GM12878 (cell line): Measurements from ENCODE around the gene PDK1. TPM values are rescaled to one million over a fixed set of nuclear protein-coding genes. Genes with fewer than 3 reads are reported as not detected.

Source experiments
- ATAC-seq: fragments of 200-7000 bp; cut with Tn5 transposase; 3 replicates; pipeline ENCODE4 v1.9.1; 2020; ENCODE audit warnings: mild to moderate bottlenecking, moderate library complexity
- BruUV-seq: library from RNA; stranded (reverse); fragments of 400-500 nt; replicated peaks from 2 replicates; lab custom pipeline; 2021; lab: Mats Ljungman, UMichigan
- CTCF ChIA-PET: fragments of 300-600 bp; sonication (Branson Sonifier 250); formaldehyde crosslinking; extraction: SDS; loops from one replicate; lab custom pipeline; 2021; ENCODE audit warnings: inconsistent platforms; lab: Yijun Ruan, JAX
- POLR2A ChIA-PET: fragments of 350-600 bp; formaldehyde crosslinking; extraction: SDS; loops from one replicate; lab custom pipeline; 2021; ENCODE audit warnings: inconsistent platforms; lab: Charles Lee
- RAD21 ChIA-PET: fragments of 300-600 bp; sonication (Branson Sonifier 250); formaldehyde crosslinking; loops from one replicate; lab custom pipeline; 2023; ENCODE audit warnings: antibody characterized with exemption; ENCODE audit not compliant: unreplicated experiment; lab: Charles Lee
- SMC1A ChIA-PET: fragments of 300-600 bp; sonication (Branson Sonifier 250); formaldehyde crosslinking; loops from one replicate; lab custom pipeline; 2023; ENCODE audit not compliant: unreplicated experiment, uncharacterized antibody; lab: Charles Lee
- DNase-seq: peaks from one replicate; pipeline ENCODE4 v3.0.0-alpha.2; 2011; ENCODE audit warnings: low read depth, low spot score
- FAIRE-seq: peaks from 3 replicates; lab custom pipeline; 2011; peaks lifted over from hg19 to GRCh38; lab: Jason Lieb, UNC
- H2AFZ ChIP-seq: 2 replicates; pipeline ENCODE4 v1.6.0; 2011; ENCODE audit warnings: low read depth, low read length, control low read depth; ENCODE audit not compliant: control insufficient read depth
- H3K27ac ChIP-seq: 2 replicates; pipeline ENCODE4 v1.5.1; 2011; ENCODE audit warnings: control low read depth; ENCODE audit not compliant: control insufficient read depth, insufficient read depth
- H3K27me3 ChIP-seq, 2 experiments: replicated peaks in 1 of 2; 2 replicates each; pipeline versions ENCODE4 v1.6.0 to v1.6.1; 2011; ENCODE audit warnings: low read length in 1 of 2; ENCODE audit not compliant: control insufficient read depth in 2 of 2, insufficient read depth in 2 of 2
- H3K36me3 ChIP-seq, 2 experiments: 2 replicates each; pipeline ENCODE4 v1.5.1; 2011; ENCODE audit warnings: low read length in 1 of 2; ENCODE audit not compliant: control insufficient read depth in 2 of 2, insufficient read depth in 2 of 2
- H3K4me1 ChIP-seq: 2 replicates; pipeline ENCODE4 v1.6.1; 2011; ENCODE audit warnings: mild to moderate bottlenecking, low read length, moderate library complexity, mixed read lengths; ENCODE audit not compliant: control insufficient read depth, insufficient read depth
- H3K4me2 ChIP-seq: 2 replicates; pipeline ENCODE4 v1.6.0; 2011; ENCODE audit warnings: control low read depth; ENCODE audit not compliant: control insufficient read depth, insufficient read depth
- H3K4me3 ChIP-seq: fragments of 200-600 bp; sonication (generic); 2 replicates; pipeline ENCODE4 v1.5.1; 2016
- H3K79me2 ChIP-seq: 2 replicates; pipeline ENCODE4 v1.6.0; 2011; ENCODE audit warnings: low read length; ENCODE audit not compliant: control insufficient read depth, insufficient read depth
- H3K9ac ChIP-seq: 2 replicates; pipeline ENCODE4 v1.8.0; 2011; ENCODE audit warnings: low read length, control low read depth, mixed read lengths; ENCODE audit not compliant: control insufficient read depth, insufficient read depth
- H3K9me3 ChIP-seq: replicated peaks from 3 replicates; pipeline ENCODE4 v1.5.1; 2011; ENCODE audit warnings: mild to moderate bottlenecking, low read length; ENCODE audit not compliant: control insufficient read depth, insufficient read depth
- H4K20me1 ChIP-seq: 2 replicates; pipeline ENCODE4 v1.6.0; 2011; ENCODE audit not compliant: control insufficient read depth, insufficient read depth
- BCL3 ChIP-seq: IDR thresholded peaks from 2 replicates; pipeline ENCODE4 v1.6.1; 2011; ENCODE audit warnings: borderline replicate concordance, low read depth, mild to moderate bottlenecking, moderate library complexity, low read length; ENCODE audit not compliant: insufficient read depth, poor library complexity, severe bottlenecking
- CHD2 ChIP-seq: IDR thresholded peaks from 2 replicates; pipeline ENCODE4 v1.6.1; 2011; ENCODE audit warnings: low read depth, low read length, improper control_type of control experiment, borderline replicate concordance
- EZH2 ChIP-seq: IDR thresholded peaks from 2 replicates; pipeline ENCODE4 v1.6.1; 2012; ENCODE audit warnings: low read depth, mild to moderate bottlenecking, control low read depth, inconsistent platforms, low read length, borderline replicate concordance; ENCODE audit not compliant: control insufficient read depth
- HDAC6 ChIP-seq: fragments of 200-600 bp; sonication (generic); IDR thresholded peaks from one replicate; pipeline ENCODE4 v1.8.0; 2017; ENCODE audit warnings: antibody characterized with exemption; ENCODE audit not compliant: unreplicated experiment
- IKZF2 ChIP-seq, 2 experiments: fragments of 450-650 bp; IDR thresholded peaks; 2 replicates each; pipeline ENCODE4 v1.6.1; 2017; ENCODE audit warnings: mild to moderate bottlenecking in 2 of 2, moderate library complexity in 2 of 2
- MAX ChIP-seq: IDR thresholded peaks from 2 replicates; pipeline ENCODE4 v1.6.1; 2012; ENCODE audit warnings: low read depth, low read length, improper control_type of control experiment
- POLR2AphosphoS5 ChIP-seq: IDR thresholded peaks from 2 replicates; pipeline ENCODE4 v1.6.1; 2011; ENCODE audit warnings: mild to moderate bottlenecking, low read length, inconsistent platforms
- SIN3A ChIP-seq: IDR thresholded peaks from 2 replicates; pipeline ENCODE4 v1.6.1; 2012; ENCODE audit warnings: low read depth, low read length, improper control_type of control experiment
- SIX5 ChIP-seq: IDR thresholded peaks from 2 replicates; pipeline ENCODE4 v1.6.1; 2011; ENCODE audit warnings: mild to moderate bottlenecking, low read depth, low read length, moderate library complexity; ENCODE audit not compliant: severe bottlenecking
- SUZ12 ChIP-seq: fragments of 200-600 bp; sonication (generic); IDR thresholded peaks from one replicate; pipeline ENCODE4 v1.6.1; 2018; ENCODE audit warnings: antibody characterized with exemption, mild to moderate bottlenecking; ENCODE audit not compliant: unreplicated experiment
- TAF1 ChIP-seq: IDR thresholded peaks from 2 replicates; pipeline ENCODE4 v1.6.1; 2011; ENCODE audit warnings: mild to moderate bottlenecking, low read depth, low read length, borderline replicate concordance
- WRNIP1 ChIP-seq: IDR thresholded peaks from 2 replicates; pipeline ENCODE4 v1.6.1; 2011; ENCODE audit warnings: low read depth, low read length, improper control_type of control experiment, borderline replicate concordance
- YY1 ChIP-seq: IDR thresholded peaks from 2 replicates; pipeline ENCODE4 v1.6.1; 2011; ENCODE audit warnings: low read depth, mild to moderate bottlenecking, low read length
- ZNF207 ChIP-seq: fragments of 450-650 bp; IDR thresholded peaks from 2 replicates; pipeline ENCODE4 v1.6.1; 2014; ENCODE audit warnings: antibody characterized with exemption, mild to moderate bottlenecking, borderline replicate concordance
- ZNF24 ChIP-seq: fragments of 450-650 bp; IDR thresholded peaks from 2 replicates; pipeline ENCODE4 v1.6.1; 2017; ENCODE audit warnings: antibody characterized with exemption, mild to moderate bottlenecking
- ZSCAN29 ChIP-seq: fragments of 450-650 bp; IDR thresholded peaks from 2 replicates; pipeline ENCODE4 v1.6.1; 2017; ENCODE audit warnings: mild to moderate bottlenecking, moderate library complexity
- ZZZ3 ChIP-seq: IDR thresholded peaks from 2 replicates; pipeline ENCODE4 v1.6.1; 2011; ENCODE audit warnings: low read depth; ENCODE audit not compliant: control insufficient read depth, insufficient read length
- WGBS: methylation state at CpG from one replicate; pipeline ENCODE4 v1.1.6; 2016; ENCODE audit warnings: low lambda C conversion rate; ENCODE audit not compliant: insufficient replicate concordance, insufficient coverage; ENCODE audit errors: missing lambda C conversion rate; 5-methylcytosine and 5-hydroxymethylcytosine counted together
- in situ Hi-C: fragments of 300-500 bp; cut with MboI; formaldehyde crosslinking; loops from 9 replicates; pipeline ENCODE4 v1.14.3; 2018; ENCODE audit warnings: mixed read lengths
- intact Hi-C: fragments of 100-400 bp; cut with micrococcal nuclease; formaldehyde crosslinking; loops from one replicate; pipeline ENCODE4 v1.14.2; 2022; ENCODE audit not compliant: unreplicated experiment
- polyA plus RNA-seq, 11 experiments: library from polyadenylated mRNA; depleted of rRNA in 4 of 11; unstranded in 6 of 11; stranded (reverse) in 5 of 11; fragments of >200 nt; fragmentation: Nextera tagmentation in 4 of 11; fragmentation: Illumina TruSeq in 1 of 11; extraction: Ambion mirVana in 4 of 11; extraction: Trizol in 1 of 11; gene quantifications; 1 replicate in 1 of 11; 2 replicates in 10 of 11; pipeline versions ENCODE4 v1.2.1 to v1.2.3, GENCODE V29; 2011 to 2016; ENCODE audit warnings: inconsistent platforms in 2 of 11, missing spikeins in 2 of 11, low read depth in 1 of 11
- total RNA-seq, 4 experiments: library from RNA; depleted of rRNA in 3 of 4; stranded (reverse); fragments of >200 nt in 3 of 4; fragmentation: Illumina TruSeq in 1 of 4; extraction: Trizol in 1 of 4; gene quantifications; 2 replicates each; pipeline versions ENCODE4 v1.2.1 to v1.2.3, GENCODE V29; 2013 to 2021

Gene PDK1
- total and polyA plus RNA-seq, 10 of the 15 experiments (the other 5 are each of a cell fraction or from before 2014, with no cell fraction given) = 5.3 to 128 (median 17.1) TPM

GRCh38 chr2:172617115-172617514 is 61.2 kb downstream of the PDK1 start:
- POLR2A ChIA-PET = no interaction called here
- RAD21 ChIA-PET = no interaction called here
- intact Hi-C loops = no loop called here
- no peak for TF ChIP-seq WRNIP1
- no peak for TF ChIP-seq ZZZ3
- no peak for TF ChIP-seq SUZ12
- TF ChIP-seq ZNF207 = no peak
- no peak for TF ChIP-seq IKZF2 (IDR thresholded peaks at IDR 0.05)
- TF ChIP-seq TAF1 = no peak
- no peak for TF ChIP-seq SIN3A
- TF ChIP-seq MAX = no peak
- no peak for TF ChIP-seq HDAC6
- no peak for TF ChIP-seq YY1
- TF ChIP-seq CHD2 = no peak
- no peak for TF ChIP-seq SIX5
- TF ChIP-seq POLR2AphosphoS5 = no peak
- no peak for TF ChIP-seq ZNF24
- no peak for TF ChIP-seq ZSCAN29
- no peak for TF ChIP-seq EZH2
- TF ChIP-seq BCL3 = no peak
- SMC1A ChIA-PET = no interaction called here
- Histone ChIP-seq H4K20me1 (no peaks in the 10 kb centered on the region), H3K79me2 (no peaks in the 10 kb centered on the region), H3K27me3 (no peaks in the 10 kb centered on the region), H3K4me2 (no peak overlapping the region), H3K9me3 (no peaks in the 10 kb centered on the region), H3K4me3 (no peak overlapping the region), H3K36me3 (peaks cover 0 to 8% of the 10 kb centered on the region in 2 experiments; a peak in 2 of 4 replicates), H3K4me1 (no peaks in the 10 kb centered on the region; the same call in 1 of the 2 replicates), H2AFZ (no peak overlapping the region), H3K9ac (no peak overlapping the region), H3K27ac (no peak overlapping the region)
- FAIRE-seq (no peak), DNase-seq (no peak), ATAC-seq (no peak)
- CTCF ChIA-PET = no interaction called here
- no TSS peak for BruUV-seq
- 100% methylated on average over 2 of the region's 2 CpGs for WGBS
- in situ Hi-C loops = no loop called here
